Measurements from ENCODE around the gene ROBO3. TPM values are rescaled to one million over a fixed set of nuclear protein-coding genes. Genes with fewer than 3 reads are reported as not detected.

ROBO3 gene
- polyA plus RNA-seq, 4 donors = 16.7 to 35.1 (median 26.3) TPM

DNA sequence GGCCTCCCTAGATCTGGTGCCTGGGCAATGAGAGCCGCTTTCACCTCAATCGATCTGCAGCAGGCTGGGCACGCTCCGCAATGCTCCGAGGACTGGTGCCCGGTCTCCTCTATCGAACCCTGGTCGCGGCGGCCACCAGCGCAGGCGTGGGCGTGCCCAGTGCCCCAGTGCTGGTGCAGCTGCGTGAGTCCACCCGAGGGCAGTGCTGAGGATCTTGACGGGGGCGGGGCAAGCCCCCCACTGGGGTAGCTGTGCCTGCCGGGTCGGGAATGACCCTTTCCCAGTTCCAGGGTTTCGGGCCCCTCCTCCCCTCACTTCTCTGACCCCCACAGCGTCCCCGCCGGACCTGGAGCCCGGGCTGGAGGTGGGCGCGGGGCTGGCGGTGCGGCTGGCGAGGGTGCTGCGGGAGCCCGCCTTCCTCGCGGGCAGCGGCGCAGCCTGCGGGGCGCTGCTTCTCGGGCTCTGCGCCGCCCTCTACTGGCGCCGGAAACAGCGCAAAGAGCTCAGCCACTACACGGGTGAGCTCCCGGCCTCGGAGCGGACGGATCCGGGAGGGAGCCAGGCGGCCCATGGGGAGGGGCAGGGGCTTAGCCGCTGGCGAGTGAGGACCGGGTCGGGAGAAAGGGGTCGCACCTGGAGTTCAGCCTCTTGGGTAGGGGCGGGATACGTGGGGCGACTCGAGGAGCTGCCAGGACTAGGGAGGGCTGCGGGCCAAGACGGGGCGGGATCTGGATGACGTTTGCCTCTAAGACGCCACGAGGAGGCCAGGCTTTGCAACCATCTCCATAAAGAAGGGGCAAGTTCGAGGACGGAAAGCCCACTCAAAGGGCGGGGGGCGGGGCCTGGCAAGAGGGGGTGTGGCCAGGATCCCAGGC is 10.9 kb downstream of the ROBO3 start:
- peak; percentile 80 to 87 (median 86) for DNase-seq (ENCODE audit: low read depth in 4 of 4, low spot score in 2 of 4)

DNA sequence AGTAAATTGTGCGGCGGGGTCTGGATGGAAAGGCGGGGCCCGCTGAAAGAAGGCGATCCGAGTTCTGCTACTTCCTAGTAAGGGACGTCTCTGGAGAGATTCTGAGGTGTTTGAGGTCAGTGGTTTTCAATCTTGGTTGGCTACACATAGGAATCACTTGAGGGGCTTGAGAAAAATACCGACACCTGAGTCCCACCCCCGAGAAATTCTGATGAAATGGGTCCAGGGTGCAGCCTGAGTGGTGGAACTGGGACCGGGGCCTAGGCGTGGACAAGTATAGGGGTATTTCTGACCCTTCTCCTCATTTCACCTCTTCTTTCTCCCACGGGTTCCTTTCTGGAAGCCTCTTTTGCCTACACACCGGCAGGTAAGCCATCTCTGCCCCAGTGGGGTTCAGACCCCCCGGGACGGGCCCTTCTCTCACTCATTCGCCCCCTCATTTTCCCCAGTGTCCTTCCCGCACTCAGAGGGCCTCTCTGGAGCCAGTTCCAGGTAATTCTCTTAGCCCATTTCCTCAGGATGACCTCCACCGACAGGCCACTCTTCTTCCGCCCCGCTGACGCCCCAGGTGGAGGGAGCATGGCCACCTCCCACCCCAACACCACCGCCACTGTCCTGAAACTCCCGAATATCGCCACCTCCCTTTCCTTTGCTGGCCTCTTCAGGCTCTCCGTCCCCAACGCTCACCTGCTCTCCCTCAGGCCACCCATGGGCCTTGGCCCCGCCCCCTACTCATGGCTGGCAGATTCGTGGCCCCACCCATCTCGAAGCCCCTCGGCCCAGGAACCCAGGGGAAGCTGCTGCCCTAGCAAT is 11.8 kb downstream of the ROBO3 start:
- no peak for DNase-seq (ENCODE audit: low read depth in 4 of 4, low spot score in 2 of 4)

DNA sequence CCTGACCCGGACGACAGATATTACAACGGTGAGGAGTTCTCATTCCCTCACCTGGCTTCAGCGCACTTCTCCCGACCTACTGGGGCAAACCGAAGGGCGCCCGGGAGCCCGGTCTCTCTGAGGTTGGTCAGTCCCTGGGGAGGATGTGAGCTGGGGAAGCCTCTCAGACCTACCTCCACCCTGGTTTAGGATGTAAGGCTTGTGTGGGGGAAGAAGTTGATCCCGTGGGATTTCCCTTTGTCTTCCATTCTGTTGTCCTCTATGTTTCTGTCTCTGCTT is 12.3 kb downstream of the ROBO3 start:
- DNase-seq (ENCODE audit: low read depth in 4 of 4, low spot score in 2 of 4) = no peak

- no peak for DNase-seq (ENCODE audit: low read depth in 4 of 4, low spot score in 2 of 4)
Observed at GRCh38 chr11:124877910-124878758, 12.9 kb downstream of the ROBO3 start.

DNA sequence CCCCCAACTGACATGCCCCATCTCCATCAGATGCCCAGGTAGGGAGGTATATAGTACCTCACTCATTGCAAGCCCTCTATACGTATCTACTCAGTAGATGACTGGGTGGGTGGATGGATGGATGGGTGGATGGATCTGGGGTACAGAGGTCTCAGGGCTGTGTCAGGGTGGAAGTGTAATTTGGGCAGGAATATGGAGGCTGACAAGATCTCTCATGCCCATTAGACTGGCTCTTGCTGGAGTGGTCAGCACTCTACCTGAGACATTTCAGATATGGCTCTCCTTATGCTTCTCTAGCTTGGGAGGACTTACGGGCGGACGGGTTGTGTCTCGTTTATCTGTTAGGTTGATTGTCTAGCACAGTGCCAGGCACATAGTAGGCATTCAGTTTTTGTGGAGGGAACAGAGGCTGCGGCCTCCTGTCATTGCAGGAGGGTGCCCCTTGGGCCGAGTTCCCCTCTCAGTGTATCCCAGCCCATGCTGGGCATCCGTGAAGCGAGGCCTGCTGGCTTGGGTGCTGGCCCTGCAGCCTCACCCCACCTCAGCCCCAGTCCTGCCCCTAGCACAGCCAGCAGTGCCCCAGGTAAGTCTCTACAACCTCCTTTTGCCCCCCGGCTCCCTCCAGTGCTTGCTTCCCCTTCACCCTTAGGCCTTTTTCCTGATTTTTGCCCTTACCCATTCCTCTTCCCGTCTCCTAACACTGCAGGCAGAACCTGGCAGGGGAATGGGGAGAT is 13.7 kb downstream of the ROBO3 start:
- no peak for DNase-seq (ENCODE audit: low read depth in 4 of 4, low spot score in 2 of 4)

- no peak for DNase-seq (ENCODE audit: low read depth in 4 of 4, low spot score in 2 of 4)
Observed at GRCh38 chr11:124879493-124880289, 14.5 kb downstream of the ROBO3 start.

DNA sequence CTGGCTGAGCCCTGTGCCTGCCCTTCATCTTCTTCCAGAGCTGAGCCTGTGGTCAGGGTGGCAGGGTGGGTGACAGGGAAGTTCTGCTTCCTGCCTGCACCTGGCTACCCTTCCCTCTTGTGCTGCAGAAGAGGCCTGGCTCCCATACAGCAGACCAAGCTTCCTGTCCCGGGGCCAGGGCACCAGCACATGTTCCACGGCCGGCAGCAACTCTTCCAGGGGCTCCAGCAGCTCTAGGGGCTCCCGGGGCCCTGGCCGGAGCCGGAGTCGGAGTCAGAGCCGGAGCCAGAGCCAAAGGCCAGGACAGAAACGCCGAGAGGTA is 15.0 kb downstream of the ROBO3 start:
- DNase-seq (ENCODE audit: low read depth in 4 of 4, low spot score in 2 of 4) = no peak

- DNase-seq (ENCODE audit: low read depth in 4 of 4, low spot score in 2 of 4) = no peak
Observed at GRCh38 chr11:124880958-124881357, 15.7 kb downstream of the ROBO3 start.

DNA sequence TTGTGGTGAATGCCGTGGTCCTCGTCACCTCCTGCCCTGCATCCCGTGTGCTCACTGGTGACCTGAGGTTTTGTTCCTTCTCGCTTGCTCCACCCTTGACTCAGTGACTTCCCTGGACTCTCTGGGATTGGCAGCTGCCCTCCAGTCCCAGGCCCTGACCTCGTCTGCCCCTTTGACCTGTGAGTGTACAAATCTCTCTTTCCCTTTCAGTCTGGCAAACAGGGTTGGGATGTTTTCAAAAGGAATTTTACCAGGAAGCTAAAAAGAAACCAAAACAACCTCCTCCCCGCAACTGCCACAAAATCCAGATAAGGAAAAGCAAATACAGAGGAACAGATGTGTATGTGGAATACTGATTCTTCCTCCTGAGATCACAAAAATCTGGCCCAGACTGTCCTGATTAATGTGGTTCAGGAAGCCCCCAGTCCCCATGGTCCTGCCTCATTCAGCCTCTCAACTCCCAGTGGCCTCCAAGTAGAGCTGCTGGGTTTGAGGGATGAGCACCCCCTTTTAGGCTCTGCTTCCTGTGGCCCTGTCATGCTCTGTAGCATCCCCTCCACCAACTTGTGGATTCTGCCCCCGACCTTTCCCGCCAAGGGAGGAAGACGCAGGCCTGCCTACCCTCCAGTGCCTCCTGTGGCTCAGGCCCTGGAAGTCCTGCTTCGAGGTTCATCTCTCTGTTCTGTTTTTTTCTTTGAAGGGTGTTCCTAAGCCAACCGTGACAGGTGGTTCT is 17.3 kb downstream of the ROBO3 start:
- DNase-seq (ENCODE audit: low read depth in 4 of 4, low spot score in 2 of 4) = no peak

DNA sequence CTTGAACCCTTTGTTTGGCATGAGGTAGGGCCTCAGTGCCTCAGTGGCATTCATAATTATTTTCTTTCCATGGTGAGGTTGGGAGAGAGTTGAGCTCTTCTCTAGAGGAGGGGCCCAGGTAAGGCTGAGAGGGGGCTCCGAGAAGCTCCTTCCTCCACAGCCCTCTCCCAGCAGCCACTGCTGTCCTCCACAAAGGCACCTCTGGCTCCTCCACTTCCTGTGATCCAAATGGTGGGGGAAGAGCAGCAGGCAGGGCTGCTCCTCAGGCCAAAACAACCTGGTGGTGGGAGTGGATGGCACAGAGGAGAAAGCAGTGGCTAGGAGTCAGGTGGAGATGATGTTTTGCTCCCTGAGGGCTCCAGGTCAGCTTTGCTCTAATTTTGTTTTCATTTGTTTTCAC is 19.1 kb downstream of the ROBO3 start:
- DNase-seq (ENCODE audit: low read depth in 4 of 4, low spot score in 2 of 4) = no peak

GRCh38 chr11:124884869-124885479 is 19.7 kb downstream of the ROBO3 start:
- no peak for DNase-seq (ENCODE audit: low read depth in 4 of 4, low spot score in 2 of 4)

DNA sequence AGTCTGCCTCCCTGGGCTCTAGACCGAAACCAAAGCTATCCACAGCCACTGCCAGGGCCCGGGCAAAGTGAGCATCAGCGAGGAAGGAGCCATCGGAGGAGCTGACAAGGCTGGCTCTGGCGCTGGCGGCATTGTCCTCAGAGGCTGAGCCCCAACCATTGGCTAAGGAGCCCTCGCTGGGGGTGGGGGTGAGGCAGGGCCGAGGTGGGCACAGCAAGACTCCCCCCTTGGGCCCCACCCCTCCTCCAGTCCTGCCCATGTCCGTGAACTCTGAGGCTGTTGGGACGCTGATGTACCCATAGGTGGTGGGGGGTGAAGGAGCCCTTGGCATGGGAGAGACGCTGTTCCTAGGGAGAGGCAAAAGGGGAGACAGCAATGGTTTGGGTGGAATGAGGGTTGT is 21.2 kb downstream of the ROBO3 start:
- DNase-seq (ENCODE audit: low read depth in 4 of 4, low spot score in 2 of 4) = no peak

DNA sequence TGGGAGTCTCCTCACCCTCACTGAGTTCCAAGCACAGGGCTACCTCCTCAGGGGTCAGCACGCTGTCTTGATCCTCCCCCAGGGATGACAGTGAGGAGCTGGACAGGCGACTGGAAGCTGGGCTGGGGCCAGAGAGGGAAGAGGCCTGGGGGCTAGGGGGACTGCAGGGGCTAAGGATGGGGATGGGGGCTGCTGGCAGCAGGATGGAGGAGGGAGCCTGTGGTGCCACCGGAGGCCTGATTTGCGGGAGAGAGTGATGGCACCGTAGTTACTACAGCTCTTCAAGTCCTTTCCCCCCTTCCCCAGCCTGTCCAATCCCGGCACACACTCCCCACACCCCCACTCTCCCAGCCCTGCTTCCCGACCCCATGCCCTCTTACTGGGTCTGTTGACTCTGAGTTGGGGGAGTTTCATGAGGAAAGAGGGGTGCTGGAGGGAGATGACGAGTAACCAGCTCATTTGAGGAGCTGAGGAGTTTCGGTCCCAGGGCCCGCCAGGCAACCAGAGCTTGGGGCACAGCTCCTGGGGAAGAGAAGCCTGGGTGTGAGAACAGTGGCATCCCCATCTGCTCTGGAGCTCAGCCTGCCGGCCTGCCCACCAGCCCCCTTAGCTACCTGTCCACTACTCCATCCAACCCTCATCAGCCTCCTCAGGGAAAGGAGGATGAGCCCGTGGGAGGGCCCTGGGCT is 21.9 kb downstream of the ROBO3 start:
- DNase-seq (ENCODE audit: low read depth in 4 of 4, low spot score in 2 of 4) = no peak

DNA sequence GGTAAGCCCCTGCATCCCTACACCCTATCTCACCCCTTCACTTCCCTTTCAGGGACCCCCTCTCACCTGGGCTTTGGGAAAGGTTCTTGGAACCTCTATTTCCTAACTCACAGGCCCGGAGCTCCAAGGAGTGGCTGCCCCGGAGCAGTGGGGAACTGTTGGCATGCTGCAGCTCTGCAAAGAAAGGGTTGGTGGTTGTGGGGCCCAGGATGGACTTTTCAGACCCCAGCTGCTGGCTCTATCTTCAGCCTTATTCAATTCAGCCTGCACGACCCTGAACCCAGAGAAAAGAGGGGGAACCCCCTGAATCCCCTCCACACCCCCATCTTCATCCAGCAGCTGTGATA is 22.4 kb downstream of the ROBO3 start:
- no peak for DNase-seq (ENCODE audit: low read depth in 4 of 4, low spot score in 2 of 4)

DNA sequence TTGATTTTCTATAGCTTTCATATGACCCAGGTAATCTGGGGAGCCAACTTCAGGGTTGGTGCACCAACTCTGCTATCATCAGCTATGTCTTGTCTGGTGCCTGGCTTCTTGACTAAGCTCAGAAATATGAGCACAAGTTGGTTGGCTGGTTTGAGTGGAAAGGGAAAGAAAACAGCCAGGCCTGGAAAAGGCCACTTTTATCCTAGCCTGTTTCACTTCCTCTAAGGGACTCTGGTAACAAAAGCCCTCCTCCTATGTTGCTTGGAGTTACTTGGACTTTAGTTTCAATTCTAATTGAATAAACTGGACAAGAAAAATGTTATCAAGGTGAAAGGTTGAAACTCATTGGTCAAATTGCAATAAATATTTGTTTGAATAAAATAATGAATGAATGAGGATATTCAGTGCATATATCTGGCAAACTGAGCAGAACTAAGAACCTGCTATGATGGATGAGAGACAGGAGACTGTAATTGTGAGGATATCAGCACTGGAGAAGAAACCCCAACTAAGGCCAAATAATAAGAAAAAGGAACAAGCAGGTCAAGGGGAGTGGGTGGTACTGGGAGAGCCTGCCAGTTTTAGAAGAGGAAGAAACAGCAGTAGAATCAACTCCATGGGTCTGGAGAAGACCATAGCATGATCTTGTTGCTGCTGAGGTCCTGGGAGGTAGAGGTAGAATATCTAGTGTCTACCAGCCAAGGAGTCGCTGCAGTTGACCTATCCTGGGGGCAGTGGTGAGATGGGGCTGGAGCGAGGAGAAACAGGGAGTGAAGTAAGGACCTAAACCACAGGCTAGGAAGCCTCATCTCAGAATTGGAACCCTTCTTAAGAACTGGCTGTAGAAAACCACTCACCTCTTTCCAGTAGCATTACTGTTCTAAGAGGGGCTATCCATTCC is 24.2 kb downstream of the ROBO3 start:
- DNase-seq (ENCODE audit: low read depth in 4 of 4, low spot score in 2 of 4) = no peak

GRCh38 chr11:124890151-124890550 is 24.9 kb downstream of the ROBO3 start:
- no peak for DNase-seq (ENCODE audit: low read depth in 4 of 4, low spot score in 2 of 4)

DNA sequence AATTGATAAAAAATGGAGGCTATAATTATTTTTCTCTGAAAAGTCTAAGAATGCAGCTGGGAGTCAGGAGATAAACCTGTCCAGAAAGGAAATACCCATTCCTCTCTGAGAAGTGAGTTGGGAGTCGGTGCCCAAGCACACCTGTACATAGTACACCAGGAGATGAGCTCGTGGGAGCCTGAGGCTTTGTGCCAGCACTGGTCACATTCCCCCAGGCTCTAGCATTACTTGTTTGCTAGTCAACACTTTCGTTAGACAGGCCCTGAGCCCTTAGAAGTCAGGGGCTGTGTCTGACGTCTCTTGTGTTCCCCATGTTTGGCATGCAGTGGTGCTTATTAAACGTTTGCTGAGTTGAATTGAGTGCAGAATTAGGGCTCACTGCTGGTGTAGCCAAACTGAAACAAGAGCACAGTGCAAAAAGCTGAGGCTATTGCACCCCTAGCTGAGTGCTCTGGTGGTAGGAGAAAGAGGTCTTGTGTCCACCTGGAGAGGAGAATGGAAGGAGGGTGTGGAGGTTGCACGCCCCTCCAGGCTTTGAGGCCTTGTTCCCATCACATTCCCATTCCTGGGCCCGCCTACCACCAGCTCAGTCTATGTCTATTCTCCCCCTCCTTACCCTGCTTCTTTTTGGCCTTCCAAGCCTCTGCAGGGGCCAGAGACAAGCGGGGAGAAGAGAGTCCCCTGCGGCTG is 25.6 kb downstream of the ROBO3 start:
- DNase-seq (ENCODE audit: low read depth in 4 of 4, low spot score in 2 of 4) = no peak

Data from left renal cortex interstitium (tissue), 4 donors.